MV-4-11 (cell line): ENCODE results near the gene TPCN2.

Source experiments
- DNase-seq: peaks from one replicate; lab custom pipeline; 2025; lab: John Stamatoyannopoulos, UW

The TPCN2 gene

GRCh38 chr11:69167130-69167915, 118.6 kb downstream of the TPCN2 start:
- DNase-seq: no peak

DNA sequence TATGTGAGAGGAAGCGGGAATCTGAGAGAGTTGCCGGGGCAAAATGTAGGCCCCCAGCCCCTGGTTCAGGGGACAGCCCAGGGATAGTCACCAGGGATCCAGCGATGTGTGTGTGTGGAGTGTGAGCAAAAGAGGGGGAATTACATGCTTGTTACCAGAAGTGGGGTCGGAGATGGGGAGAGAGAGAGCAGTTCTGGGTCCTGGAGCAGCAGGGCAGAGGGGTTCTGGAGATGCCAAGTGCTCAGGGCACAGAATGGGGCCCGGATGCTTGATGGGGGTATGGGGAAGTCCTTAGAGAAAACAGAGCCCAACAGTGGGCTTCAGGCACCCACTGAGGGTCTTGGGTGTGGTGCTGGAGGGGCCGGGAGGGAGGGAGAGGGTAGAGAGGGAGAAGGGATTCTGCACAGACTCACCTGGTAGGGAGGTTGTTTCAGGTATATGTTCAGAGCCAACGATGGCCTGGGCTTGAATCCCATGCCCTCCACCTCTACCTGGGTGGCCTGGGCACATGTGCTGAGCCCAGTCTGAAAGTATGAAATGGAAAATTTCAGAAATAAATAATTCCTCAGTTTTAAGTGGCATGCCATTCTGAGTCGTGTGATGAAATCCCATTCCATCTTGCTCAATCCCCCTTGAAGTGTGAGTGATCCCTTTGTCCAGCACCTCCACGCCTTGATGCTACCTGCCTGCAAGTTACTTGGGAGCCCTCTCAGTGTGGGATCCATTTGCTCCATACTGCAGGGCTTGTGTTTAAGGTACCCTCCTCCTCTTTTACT, 119.4 kb downstream of the TPCN2 start:
- DNase-seq: no peak

DNA sequence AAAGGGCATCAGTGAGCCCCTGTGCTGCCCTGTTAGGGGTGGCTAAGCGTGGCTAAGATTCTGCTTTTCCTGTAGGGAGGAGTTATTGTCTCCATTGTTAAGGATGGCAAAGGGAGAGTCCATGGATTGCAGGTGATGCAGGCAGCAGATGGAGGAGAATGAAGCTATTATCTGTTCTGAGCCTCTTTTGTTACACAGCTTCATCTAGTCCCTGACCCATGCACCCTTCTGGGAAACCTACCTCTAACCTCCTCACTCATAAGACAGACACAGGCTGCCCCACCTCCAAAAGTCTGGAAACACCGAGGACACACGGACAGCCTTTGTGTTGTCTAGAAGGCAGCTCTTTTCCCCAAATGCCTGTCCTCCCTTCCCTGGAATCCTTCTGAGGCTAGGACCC, 120.7 kb downstream of the TPCN2 start:
- no peak for DNase-seq

- DNase-seq: no peak
Measured at GRCh38 chr11:69170704-69171103, 122.0 kb downstream of the TPCN2 start.

GRCh38 chr11:69171476-69172240, 122.9 kb downstream of the TPCN2 start:
- DNase-seq: no peak

DNA sequence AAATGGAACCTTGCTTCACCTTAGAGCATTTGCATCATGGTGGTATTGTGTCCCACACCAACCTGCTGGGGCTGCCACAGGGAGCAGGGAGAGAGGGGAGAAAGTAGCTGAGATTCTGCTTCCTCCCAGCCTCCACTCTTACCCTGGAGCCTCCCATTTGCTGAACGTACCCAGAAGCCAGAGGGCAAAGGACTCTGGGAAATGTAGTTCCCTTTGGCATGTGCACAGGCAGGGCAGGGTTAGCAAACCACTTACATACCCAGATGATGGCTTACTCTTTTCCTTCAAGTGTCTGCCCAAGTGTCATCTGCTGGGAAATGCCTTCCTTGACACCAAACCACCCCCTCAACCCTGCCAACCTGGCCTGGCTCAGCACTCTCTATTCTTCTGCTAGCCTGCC, 123.9 kb downstream of the TPCN2 start:
- no peak for DNase-seq

- no peak for DNase-seq
Measured at GRCh38 chr11:69173331-69173730, 124.6 kb downstream of the TPCN2 start.

- no peak for DNase-seq
Measured at GRCh38 chr11:69173925-69174581, 125.3 kb downstream of the TPCN2 start.

- DNase-seq: no peak
Measured at GRCh38 chr11:69174841-69175240, 126.1 kb downstream of the TPCN2 start.

GRCh38 chr11:69178819-69179482, 130.2 kb downstream of the TPCN2 start:
- no peak for DNase-seq

- no peak for DNase-seq
Measured at GRCh38 chr11:69180226-69180625, 131.5 kb downstream of the TPCN2 start.

GRCh38 chr11:69180726-69181125, 132.0 kb downstream of the TPCN2 start:
- no peak for DNase-seq

- DNase-seq: no peak
Measured at GRCh38 chr11:69183613-69184012, 134.9 kb downstream of the TPCN2 start.
